Measurements from ENCODE around the gene ZNF280D. TPM values are rescaled to one million over a fixed set of nuclear protein-coding genes. Genes with fewer than 3 reads are reported as not detected.

The ZNF280D gene
- total RNA-seq, 1 experiment from 2014 or later = 32.3 TPM

DNA sequence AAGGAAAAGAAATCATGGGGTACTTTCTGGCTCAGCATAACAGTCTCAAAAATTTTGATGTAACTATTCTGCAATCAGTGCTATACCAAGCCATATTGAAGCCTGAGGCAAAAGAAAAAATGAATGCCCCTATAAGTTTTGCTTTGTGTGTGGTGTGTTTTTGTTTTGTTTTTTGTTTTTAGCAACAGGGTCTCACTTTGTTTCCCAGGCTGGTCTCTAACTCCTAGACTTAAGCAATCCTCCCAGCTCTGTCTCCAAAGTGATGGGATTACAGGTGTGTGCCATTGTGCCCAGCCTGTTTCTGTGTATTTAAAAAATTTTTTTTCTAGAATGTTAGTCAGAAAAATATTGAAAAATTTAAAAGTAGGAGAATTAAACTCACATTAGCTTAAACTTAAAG is 93.2 kb downstream of the ZNF280D start:
- no peak for DNase-seq (ENCODE audit: low read depth)

DNA sequence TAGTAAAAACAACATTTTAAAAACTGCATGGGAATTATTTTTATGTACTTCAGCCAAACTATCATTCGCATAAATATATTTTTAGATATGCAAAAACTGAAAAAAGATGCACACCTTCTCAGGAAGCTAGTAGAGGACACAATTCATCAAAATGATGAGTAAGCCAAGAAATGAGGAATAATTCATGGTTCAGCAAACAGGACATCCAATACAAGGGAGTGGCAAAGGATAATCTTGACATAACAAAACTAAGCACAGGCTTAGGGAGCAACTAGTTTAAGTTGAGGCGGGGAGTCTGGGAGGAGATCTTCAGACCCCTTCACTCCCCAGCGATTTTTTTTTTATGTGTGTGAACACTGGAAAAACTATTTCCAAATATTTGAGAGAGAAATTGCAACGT is 93.7 kb downstream of the ZNF280D start:
- DNase-seq (ENCODE audit: low read depth) = no peak

DNA sequence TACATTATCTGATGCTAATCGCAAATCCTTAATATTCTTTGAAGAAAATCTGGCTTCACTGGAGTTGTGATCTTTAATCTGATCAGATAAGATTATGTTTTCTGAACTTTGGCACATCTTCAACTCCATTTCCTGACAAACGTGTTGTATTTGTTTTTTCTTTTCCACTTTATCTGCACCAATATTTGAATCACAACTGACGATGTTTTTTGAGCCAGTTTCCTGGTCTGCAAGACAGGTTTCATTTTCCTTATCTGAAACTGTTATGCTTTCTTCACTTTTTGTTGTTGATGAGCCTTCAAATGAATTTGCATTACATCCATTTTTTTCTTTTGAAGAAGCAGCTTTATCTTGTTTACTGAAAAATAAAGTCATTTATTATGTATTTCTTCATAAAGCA is 101.5 kb downstream of the ZNF280D start:
- no peak for DNase-seq (ENCODE audit: low read depth)

DNA sequence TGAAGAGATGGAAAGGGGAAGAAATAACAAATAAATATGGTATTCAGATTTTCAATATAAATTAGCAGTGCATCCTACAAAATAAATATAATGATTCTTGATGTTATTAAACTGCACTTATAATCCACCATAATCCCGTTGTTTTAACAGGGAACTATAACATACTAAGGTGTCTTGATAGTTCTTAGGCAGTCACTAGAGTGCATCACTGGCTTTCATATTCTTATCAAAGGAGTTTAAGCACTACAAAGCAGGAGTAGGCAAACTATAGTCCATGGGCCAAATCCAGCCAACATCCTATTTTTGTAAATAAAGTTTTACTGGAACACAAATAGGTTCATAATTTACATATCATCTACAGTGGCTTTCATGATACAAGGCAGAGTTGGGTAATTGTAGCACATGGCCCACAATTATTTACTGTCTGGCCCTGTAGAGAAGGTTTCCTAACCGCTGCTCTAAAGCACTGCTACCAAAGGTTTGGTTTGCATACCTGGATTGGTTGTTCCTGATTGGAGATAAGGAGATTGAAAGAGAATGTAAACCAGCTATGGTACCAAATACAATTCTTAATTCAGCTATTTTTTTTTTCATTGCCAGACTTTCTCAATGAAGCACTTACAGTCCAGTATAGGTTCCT is 104.3 kb downstream of the ZNF280D start:
- no peak for DNase-seq (ENCODE audit: low read depth)

DNA sequence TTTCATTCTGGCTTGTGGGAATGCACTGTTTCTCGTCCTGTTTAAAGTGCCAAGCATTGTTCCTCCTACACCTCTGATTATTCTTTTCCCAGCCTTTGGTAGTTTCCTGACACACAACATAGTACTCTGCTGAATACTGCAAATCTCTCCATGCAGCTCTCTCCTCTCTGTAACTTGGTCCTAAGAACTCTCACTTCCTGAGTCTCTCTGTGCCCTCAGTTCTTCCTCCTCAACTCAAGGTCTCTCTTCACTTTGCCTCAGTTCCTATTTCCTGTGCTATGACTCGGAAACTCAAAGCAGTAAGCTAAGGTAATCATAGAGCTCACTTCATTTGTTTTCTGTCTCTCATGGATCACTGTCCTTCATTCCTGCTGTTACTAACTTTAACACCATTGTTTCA is 113.4 kb downstream of the ZNF280D start:
- DNase-seq (ENCODE audit: low read depth) = no peak

DNA sequence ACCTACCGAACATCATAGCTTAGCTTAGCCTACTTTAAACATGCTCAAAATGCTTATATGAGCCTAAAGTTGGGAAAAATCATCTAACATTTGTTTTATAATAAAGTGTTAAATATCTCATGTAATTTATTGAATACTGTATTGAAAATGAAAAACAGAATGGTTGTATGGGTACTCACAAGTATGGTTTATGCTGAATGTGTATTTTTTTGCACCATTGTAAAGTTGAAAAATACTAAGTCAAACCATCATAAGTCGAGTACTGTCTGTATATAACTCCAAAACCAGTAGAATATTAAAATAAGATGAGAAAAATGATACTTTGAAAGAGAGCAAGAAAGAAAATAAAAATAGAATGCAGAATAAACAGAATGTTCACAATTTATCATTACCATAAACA is 115.7 kb downstream of the ZNF280D start:
- no peak for DNase-seq (ENCODE audit: low read depth)

DNA sequence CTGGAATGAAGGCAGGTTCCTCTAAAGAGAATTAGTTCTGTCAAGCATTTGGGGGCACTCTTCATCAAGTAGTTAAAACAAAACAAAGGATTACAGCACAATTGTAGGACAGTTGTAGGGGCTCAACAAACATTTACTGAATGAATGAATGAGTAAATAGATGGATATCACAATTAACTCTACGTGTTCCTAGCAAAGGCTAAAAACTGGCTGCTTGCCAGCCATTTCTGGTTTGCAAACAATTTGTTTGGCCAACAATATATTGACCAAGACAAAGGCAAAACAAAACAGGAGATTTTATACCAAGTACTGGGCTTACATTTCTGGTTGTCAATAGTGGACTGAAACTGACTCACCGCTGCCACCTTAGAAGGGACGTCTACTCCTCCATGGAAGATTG is 116.8 kb downstream of the ZNF280D start:
- DNase-seq (ENCODE audit: low read depth) = no peak

DNA sequence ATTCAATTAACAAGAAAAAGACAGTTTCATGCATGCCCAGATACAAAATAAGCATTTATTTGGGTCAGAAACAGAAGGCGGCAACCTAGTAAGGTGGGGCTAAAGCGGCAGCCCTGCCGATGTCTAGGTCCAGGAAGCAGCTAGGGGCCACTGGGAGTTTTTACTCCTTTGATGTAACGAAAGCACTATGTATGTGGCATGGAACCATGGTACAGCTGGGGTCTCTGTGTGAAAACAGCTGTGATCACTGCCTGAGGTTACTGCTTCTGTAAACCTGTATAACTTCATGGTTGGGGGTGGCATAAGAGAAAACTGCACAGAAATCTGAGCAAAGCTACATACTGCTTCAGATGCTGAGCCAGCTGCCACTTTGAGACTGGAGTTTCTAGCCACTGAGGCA is 119.5 kb downstream of the ZNF280D start:
- no peak for DNase-seq (ENCODE audit: low read depth)

DNA sequence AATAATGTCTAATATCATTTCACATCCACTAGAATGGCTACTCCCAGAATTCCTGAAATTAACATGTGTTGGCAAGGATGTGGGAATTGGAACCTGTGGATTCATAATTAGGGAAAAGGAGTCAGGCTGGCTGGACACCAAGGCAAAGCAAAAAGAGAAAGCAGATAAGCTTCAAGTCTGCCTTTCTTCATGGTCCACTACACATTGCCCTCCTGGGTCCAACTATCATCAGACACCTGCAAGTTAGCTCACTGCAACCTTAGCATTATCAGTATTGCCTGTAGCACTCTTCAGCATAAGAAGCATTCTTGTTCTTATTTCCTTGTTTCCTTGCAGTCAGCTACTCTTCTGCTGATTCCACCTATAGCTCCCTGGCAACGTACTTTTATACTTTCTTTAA is 124.3 kb downstream of the ZNF280D start:
- no peak for DNase-seq (ENCODE audit: low read depth)

DNA sequence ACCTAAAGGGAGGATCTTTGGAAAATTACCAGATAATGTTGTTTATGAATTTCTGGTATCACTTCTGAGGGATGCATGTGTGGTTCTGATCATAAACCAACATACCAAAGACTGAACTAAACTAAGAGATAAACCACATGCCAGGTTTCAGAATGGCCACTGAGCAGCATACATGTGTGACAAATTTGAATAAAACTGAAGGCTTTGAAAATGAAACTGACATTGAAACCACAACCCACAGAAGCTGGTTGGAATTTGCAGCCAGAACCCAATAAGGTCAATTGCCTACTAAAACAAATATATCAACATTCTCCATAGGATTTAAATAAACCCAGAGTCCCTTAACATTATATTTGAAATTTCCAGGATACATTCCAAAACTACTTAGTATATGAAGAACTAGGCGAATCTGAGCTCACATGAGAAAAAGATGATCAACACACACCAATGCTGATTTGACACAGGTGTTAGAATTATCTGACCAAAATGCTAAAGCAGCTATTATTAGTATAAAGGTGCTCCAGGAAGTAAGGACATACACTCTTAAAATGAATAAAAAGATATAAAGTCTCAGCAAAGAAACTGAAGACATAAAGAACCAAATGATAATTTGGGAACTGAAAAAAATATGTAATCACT is 125.0 kb downstream of the ZNF280D start:
- DNase-seq (ENCODE audit: low read depth) = peak; percentile 65

DNA sequence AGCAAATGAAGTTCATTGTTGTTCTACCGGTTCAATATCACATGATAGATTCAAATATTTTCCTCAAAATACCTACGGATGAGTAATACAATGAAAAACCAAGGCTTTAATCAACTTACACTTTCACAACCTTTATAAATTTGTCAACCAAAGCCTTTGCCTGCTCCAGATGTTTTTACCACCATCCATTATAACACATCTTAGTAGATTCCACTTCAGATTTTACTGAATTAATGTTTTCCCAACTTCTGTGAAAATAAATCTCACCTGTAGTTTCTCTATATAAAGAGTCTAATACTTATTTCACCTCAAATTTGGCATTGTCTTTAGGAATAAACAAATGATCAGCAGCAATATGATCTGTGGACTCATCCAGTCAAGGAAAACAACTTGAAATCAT is 131.1 kb downstream of the ZNF280D start:
- no peak for DNase-seq (ENCODE audit: low read depth)

DNA sequence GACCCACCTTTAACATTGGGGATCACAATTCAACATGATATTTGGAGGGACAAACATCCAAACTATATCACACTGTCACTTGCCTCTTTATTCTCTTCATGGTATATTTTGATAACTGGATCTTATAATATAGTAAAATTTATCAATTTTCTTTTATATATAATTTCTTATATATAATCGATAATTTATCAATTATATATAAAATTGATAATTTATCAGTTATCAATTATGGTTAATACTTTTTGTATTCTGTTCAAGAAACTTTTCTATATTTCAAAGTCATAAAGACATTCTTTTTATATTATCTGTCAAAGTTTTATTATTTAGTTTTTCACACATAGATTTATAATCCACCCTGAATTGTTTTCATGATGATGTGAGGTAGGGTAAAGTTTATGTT is 132.9 kb downstream of the ZNF280D start:
- DNase-seq (ENCODE audit: low read depth) = no peak

DNA sequence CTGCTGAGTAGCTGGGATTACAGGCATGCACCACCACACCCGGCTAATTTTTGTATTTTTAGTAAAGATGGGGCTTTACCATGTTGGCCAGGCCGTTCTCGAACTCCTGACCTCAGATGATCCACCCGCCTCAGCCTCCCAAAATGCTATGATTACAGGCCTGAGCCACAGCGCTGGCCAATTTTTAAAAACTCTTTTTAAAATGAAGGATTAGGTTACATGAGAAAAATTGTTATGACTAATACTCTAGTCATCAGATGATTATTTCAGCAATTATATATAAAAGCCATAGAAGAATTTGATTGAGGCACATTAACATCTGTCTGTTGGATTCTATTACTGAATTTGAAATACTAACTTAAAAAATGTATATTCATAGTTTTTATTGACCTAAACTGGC is 134.3 kb downstream of the ZNF280D start:
- DNase-seq (ENCODE audit: low read depth) = peak; percentile 42

DNA sequence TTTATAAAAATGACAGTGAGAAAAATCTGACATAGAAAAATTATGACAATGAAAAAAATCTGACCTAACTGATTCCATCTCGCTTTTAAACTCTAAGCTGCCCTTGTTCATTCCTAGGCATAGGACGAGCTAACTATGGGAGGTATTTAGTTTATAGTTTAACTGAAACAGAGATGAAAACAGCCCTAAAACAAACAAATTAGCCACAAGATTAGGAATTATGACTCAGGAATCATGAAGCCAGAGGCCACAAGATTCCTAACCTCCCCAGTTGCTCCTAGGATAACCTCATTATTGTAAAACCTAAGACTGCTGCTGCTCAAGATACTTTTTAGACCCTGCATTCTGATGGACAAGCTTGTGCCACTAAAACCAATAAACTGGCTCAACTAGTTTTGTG is 145.6 kb downstream of the ZNF280D start:
- DNase-seq (ENCODE audit: low read depth) = peak; percentile 20

DNA sequence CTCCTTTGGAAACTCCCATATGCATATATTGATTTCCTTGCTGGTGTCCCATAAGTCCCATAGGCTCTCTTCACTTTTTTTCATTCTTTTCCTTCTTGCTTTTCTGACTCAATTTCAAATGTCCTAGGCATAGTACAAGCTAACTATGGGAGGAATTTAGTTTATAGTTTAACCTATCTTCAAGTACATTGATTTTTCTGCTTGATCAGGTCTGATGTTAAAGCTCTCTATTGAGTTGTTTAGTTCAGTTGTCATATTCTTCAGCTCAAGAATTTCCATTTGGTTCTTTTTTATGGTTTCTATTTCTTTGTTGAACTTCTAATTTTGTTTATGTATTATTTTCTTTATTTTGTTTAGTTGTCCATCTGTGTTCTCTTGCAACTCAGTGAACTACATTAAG is 147.1 kb downstream of the ZNF280D start:
- no peak for DNase-seq (ENCODE audit: low read depth)

DNA sequence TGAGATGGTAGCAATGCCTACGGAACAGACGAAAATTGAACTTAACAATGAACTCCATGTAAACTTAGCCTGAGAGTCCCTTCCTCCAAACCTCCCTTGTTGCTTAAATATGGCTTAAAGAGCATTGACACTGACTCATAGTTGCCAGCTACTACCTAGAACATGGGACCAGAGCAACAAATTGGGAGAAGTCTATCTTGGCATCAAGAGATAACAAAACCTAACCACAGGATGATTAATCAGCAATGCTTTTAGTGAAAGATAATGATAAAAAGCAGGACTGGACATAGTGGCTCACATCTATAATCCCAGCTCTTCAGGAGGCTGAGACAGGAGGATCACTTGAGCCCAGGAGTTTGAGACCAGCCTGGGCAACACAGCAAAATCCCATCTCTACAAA is 150.5 kb downstream of the ZNF280D start:
- peak; percentile 33 for DNase-seq (ENCODE audit: low read depth)

Other genes starting within 250 kb of the ZNF280D start
- 120 and 157 TPM in 2 replicates for gene TCF12, start 185.1 kb upstream of the ZNF280D start, total RNA-seq (2014; rRNA removed; shearing (Covaris generic))